Spleen (tissue), 11 donors: Measurements from ENCODE around the gene SSTR5. TPM values are rescaled to one million over a fixed set of nuclear protein-coding genes. Genes with fewer than 3 reads are reported as not detected.

Source experiments
- DNase-seq: peaks from one replicate; pipeline ENCODE4 v3.0.0-alpha.2; 2020
- H3K27ac ChIP-seq, 8 donors: fragments of 200-600 bp; sonication (generic) in 7 of 8; 1 replicate in 4 of 8; 2 replicates in 4 of 8; pipeline versions ENCODE4 v1.5.0 to v1.8.0; 2016 to 2021; ENCODE audit warnings: inconsistent platforms in 4 of 8, mild to moderate bottlenecking in 4 of 8, moderate library complexity in 1 of 8
- H3K27me3 ChIP-seq, 7 donors: fragments of 200-600 bp; sonication (generic) in 6 of 7; replicated peaks in 1 of 7; 1 replicate in 4 of 7; 2 replicates in 3 of 7; pipeline versions ENCODE4 v1.5.0 to v1.8.0; 2016 to 2021; ENCODE audit warnings: inconsistent platforms in 3 of 7, mild to moderate bottlenecking in 1 of 7
- H3K36me3 ChIP-seq, 6 donors: fragments of 200-600 bp; sonication (generic) in 5 of 6; 1 replicate in 4 of 6; 2 replicates in 2 of 6; pipeline versions ENCODE4 v1.5.0 to v1.8.0; 2016 to 2021; ENCODE audit warnings: inconsistent platforms in 2 of 6
- H3K4me1 ChIP-seq, 6 donors: fragments of 200-600 bp; sonication (generic) in 5 of 6; 1 replicate in 3 of 6; 2 replicates in 3 of 6; pipeline versions ENCODE4 v1.5.0 to v1.8.0; 2016 to 2021; ENCODE audit warnings: inconsistent platforms in 3 of 6
- H3K4me3 ChIP-seq, 8 donors: fragments of 200-600 bp; sonication (generic) in 7 of 8; 1 replicate in 4 of 8; 2 replicates in 4 of 8; pipeline versions ENCODE4 v1.5.0 to v1.8.0; 2016 to 2021; ENCODE audit warnings: inconsistent platforms in 4 of 8, mild to moderate bottlenecking in 4 of 8, moderate library complexity in 2 of 8
- H3K9me3 ChIP-seq, 8 donors: fragments of 200-600 bp; sonication (generic) in 7 of 8; 1 replicate in 4 of 8; 2 replicates in 4 of 8; pipeline versions ENCODE4 v1.5.0 to v1.8.0; 2016 to 2021; ENCODE audit warnings: inconsistent platforms in 4 of 8
- POLR2A ChIP-seq, 3 donors: fragments of 450-650 bp; IDR thresholded peaks; one replicate each; pipeline ENCODE4 v1.5.1; 2017; ENCODE audit warnings: antibody characterized with exemption in 3 of 3, mild to moderate bottlenecking in 1 of 3
- POLR2AphosphoS5 ChIP-seq, 3 donors: sonication (generic); formaldehyde crosslinking; IDR thresholded peaks; one replicate each; pipeline ENCODE4 v1.5.1; 2017; ENCODE audit warnings: antibody characterized with exemption in 3 of 3
- WGBS, 5 donors: extraction: QIAGEN DNeasy Blood & Tissue Kit in 3 of 5; methylation state at CpG; one replicate each; pipeline versions ENCODE4 v1.1.5 to v1.1.7; 2013 to 2018; 5-methylcytosine and 5-hydroxymethylcytosine counted together
- intact Hi-C: fragments of 100-400 bp; cut with DNase I; formaldehyde crosslinking; loops from one replicate; pipeline ENCODE4 v1.15.0; 2023; ENCODE audit warnings: low total_unique reads
- polyA plus RNA-seq, 3 donors: library from polyadenylated mRNA; stranded (reverse); fragments of 200-250 nt; gene quantifications; one replicate each; pipeline ENCODE4 v1.2.1, GENCODE V29; 2013
- total RNA-seq, 7 donors: library from RNA; depleted of rRNA in 3 of 7; stranded (reverse); fragments of >200 nt in 3 of 7; fragmentation: NEBNext Ultra II Directional in 4 of 7; extraction: Animal tissue kit (Norgen Biotek cat#: 25700) in 4 of 7; gene quantifications; one replicate each; pipeline versions ENCODE4 v1.1.0 to v1.2.1, GENCODE V29; 2016 to 2021
- TF ChIP-seq, protein P1 (sequence below), 11 experiments: fragments of 200-600 bp in 7 of 11; fragments of 450-650 bp in 4 of 11; sonication (generic) in 4 of 11; IDR thresholded peaks in 8 of 11; conservative IDR thresholded peaks in 3 of 11; 1 replicate in 7 of 11; 2 replicates in 4 of 11; pipeline versions ENCODE4 v1.4.0 to v1.8.0; 2016 to 2021; ENCODE audit warnings: antibody characterized with exemption in 11 of 11, inconsistent platforms in 4 of 11, mild to moderate bottlenecking in 1 of 11
- donor health status: healthy with polysubstance abuse.
- donor health status: DM: no; HTN: no; CAD: no; lungs with moderate emphysema.
- donor health status: DM: no; HTN: no; CAD: no.
- donor health status: Bipolar disorder and iron deficiency.
- donor health status: healthy.
- donor health status: DM: no; HTN: no; CAD: no.
- donor health status: DM: yes; HTN: yes; CAD: no.

Gene SSTR5
- total and polyA plus RNA-seq, 10 donors = not detected

GRCh38 chr16:1107731-1108130, 35.2 kb downstream of the SSTR5 start:
- Histone ChIP-seq H3K4me1 (peaks cover 4 to 9% (median 7%) of the 10 kb centered on the region in 6 donors), H3K9me3 (no peaks in the 10 kb centered on the region), H3K4me3 (no peak overlapping the region), H3K36me3 (no peaks in the 10 kb centered on the region), H3K27ac (no peak overlapping the region), H3K27me3 (peaks cover 7 to 99% (median 62%) of the 10 kb centered on the region in 7 donors)
- intact Hi-C loops = no loop called here
- WGBS, 5 donors = 67 to 77% (median 70%) methylated on average over 11 to 12 of the region's 12 CpGs; no CpG with 5 or more reads in 1 of the 5 donors
- TF ChIP-seq POLR2AphosphoS5 (IDR thresholded peaks at IDR 0.05) = no peak
- no peak for TF ChIP-seq POLR2A (IDR thresholded peaks at IDR 0.05)
- TF ChIP-seq, protein P1, sequence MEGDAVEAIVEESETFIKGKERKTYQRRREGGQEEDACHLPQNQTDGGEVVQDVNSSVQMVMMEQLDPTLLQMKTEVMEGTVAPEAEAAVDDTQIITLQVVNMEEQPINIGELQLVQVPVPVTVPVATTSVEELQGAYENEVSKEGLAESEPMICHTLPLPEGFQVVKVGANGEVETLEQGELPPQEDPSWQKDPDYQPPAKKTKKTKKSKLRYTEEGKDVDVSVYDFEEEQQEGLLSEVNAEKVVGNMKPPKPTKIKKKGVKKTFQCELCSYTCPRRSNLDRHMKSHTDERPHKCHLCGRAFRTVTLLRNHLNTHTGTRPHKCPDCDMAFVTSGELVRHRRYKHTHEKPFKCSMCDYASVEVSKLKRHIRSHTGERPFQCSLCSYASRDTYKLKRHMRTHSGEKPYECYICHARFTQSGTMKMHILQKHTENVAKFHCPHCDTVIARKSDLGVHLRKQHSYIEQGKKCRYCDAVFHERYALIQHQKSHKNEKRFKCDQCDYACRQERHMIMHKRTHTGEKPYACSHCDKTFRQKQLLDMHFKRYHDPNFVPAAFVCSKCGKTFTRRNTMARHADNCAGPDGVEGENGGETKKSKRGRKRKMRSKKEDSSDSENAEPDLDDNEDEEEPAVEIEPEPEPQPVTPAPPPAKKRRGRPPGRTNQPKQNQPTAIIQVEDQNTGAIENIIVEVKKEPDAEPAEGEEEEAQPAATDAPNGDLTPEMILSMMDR (IDR thresholded peaks at IDR 0.05 in 8 of 11, conservative IDR thresholded peaks at IDR 0.05 in 3 of 11) = no peak
- no peak for DNase-seq

- Histone ChIP-seq H3K9me3 (no peaks in the 10 kb centered on the region), H3K4me1 (peaks cover 0 to under 1% (median 0%) of the 10 kb centered on the region in 6 donors), H3K36me3 (no peaks in the 10 kb centered on the region), H3K27ac (no peak overlapping the region), H3K27me3 (peaks cover under 1 to 99% (median 54%) of the 10 kb centered on the region in 7 donors), H3K4me3 (no peak overlapping the region)
- no peak for DNase-seq
- WGBS, 5 donors = 34 to 77% (median 50%) methylated on average over 13 to 42 of the region's 42 CpGs
- TF ChIP-seq, protein P1 (IDR thresholded peaks at IDR 0.05 in 8 of 11, conservative IDR thresholded peaks at IDR 0.05 in 3 of 11) = no peak
- TF ChIP-seq POLR2AphosphoS5 (IDR thresholded peaks at IDR 0.05) (no peak), POLR2A (IDR thresholded peaks at IDR 0.05) (no peak)
- intact Hi-C loops = no loop called here
These were observed 36.0 kb downstream of the SSTR5 start for GRCh38 chr16:1108299-1109252.

- 41 to 50% (median 46%) methylated on average over 18 to 19 of the region's 19 CpGs for WGBS, 5 donors
- Histone ChIP-seq H3K9me3 (no peaks in the 10 kb centered on the region), H3K36me3 (no peaks in the 10 kb centered on the region), H3K27me3 (peaks cover 0 to 96% (median 44%) of the 10 kb centered on the region in 7 donors), H3K4me1 (no peaks in the 10 kb centered on the region), H3K27ac (no peak overlapping the region), H3K4me3 (no peak overlapping the region)
- DNase-seq = no peak
- TF ChIP-seq, protein P1 (IDR thresholded peaks at IDR 0.05 in 8 of 11, conservative IDR thresholded peaks at IDR 0.05 in 3 of 11) = no peak
- TF ChIP-seq POLR2AphosphoS5 (IDR thresholded peaks at IDR 0.05) (no peak), POLR2A (IDR thresholded peaks at IDR 0.05) (no peak)
- intact Hi-C loops = no loop called here
These were observed 37.1 kb downstream of the SSTR5 start for GRCh38 chr16:1109648-1110047.

DNA sequence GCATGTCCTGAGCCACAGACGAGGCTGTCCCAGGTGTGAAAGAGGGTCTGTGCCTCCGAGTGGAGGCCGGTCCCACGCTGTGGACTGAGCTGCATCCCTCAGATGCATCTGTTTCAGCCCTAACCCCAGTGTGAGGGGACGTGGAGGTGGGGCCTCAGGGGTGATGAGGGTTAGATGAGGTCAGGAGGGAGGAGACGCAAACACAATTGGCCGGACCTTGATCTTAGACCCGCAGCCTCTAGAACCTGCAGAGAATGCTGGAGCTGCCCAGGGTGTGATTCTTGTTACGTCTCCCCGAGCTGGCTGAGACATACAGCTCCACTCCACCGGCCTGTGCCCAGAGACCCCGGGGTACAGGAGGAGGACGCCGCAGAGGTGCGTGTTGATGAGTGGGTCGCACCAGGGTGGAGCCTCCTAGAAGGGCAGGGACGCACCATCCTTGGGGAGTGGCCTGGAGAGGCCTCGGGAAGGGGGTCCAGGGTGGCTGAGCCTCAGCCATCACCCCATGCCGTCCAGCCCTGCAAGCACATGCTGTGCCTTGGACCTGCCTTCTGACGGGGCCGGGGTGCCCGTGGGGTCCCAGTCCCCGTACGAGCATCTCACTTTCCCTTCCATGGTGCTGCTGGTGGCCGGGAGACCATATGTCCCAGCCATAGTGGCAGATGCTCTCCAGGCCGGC, 40.1 kb downstream of the SSTR5 start:
- no peak for DNase-seq

More for the DNA sequence above, 40.1 kb downstream of the SSTR5 start:
- no peaks in the 10 kb centered on the region for H3K4me1 ChIP-seq
- H3K27me3 ChIP-seq = peaks cover 0 to 96% (median 31%) of the 10 kb centered on the region in 7 donors
- no peak overlapping the region for H3K4me3 ChIP-seq
- TF ChIP-seq, protein P1 (IDR thresholded peaks at IDR 0.05 in 8 of 11, conservative IDR thresholded peaks at IDR 0.05 in 3 of 11) = no peak
- WGBS, 5 donors = 55 to 74% (median 69%) methylated on average over 11 to 26 of the region's 26 CpGs
- no peaks in the 10 kb centered on the region for H3K9me3 ChIP-seq
- intact Hi-C loops = no loop called here
- no peaks in the 10 kb centered on the region for H3K36me3 ChIP-seq
- no peak overlapping the region for H3K27ac ChIP-seq
